Stimulated activated CD4-positive, alpha-beta T cell treated with anti-CD3 and anti-CD28 coated beads, Interleukin-4, amount 100 ng/mL, for 48 hours (primary cell): ENCODE data around the gene ZNG1E.
"Not testable (repeated sequence)": the region's sequence is repeated elsewhere in the genome, so short reads cannot be mapped to it uniquely, and the experiment has no call there.

Source experiments
- DNase-seq, 2 donors: peaks; one replicate each; pipeline ENCODE4 v3.0.0-alpha.2; 2020; ENCODE audit warnings: low read depth in 2 of 2

ZNG1E gene

GRCh38 chr9:65675589-65676021 is at the start of gene ZNG1E:
ZNG1E (plus strand) TSS chr9:65675928; CDS start chr9:65675977, 49 bp downstream.
- peak; percentile 12 to 23 for DNase-seq

- DNase-seq, result not testable (repeated sequence)
Measured at GRCh38 chr9:65673579-65673978, 2.1 kb upstream of the ZNG1E start.

- DNase-seq, result not testable (repeated sequence)
Measured at GRCh38 chr9:65675018-65675417, 710 bp upstream of the ZNG1E start.

- DNase-seq, result peak in 1 of 2 donors; percentile 1
Measured at GRCh38 chr9:65676389-65676788, 661 bp downstream of the ZNG1E start.

GRCh38 chr9:65678533-65678932 is 2.8 kb downstream of the ZNG1E start:
- not testable (repeated sequence) for DNase-seq

- not testable (repeated sequence) for DNase-seq
Measured at GRCh38 chr9:65703550-65703949, 27.8 kb downstream of the ZNG1E start.

GRCh38 chr9:65714445-65714844 is 38.7 kb downstream of the ZNG1E start:
- DNase-seq, result not testable (repeated sequence)

GRCh38 chr9:65737096-65737564 is 61.4 kb downstream of the ZNG1E start, which contains the start of gene FOXD4L4:
FOXD4L4 (plus strand) TSS chr9:65737146; CDS start chr9:65737146, 0 bp downstream.
- DNase-seq, result not testable (repeated sequence)

GRCh38 chr9:65738133-65738532 is 62.4 kb downstream of the ZNG1E start:
- DNase-seq, result not testable (repeated sequence)
